Activated T-cell treated with anti-CD3 and anti-CD28 coated beads, Interleukin-2, amount 50 U/mL, for 1 hour (primary cell): ENCODE measurements around the gene GPRIN3.
"Not testable (repeated sequence)": the region's sequence is repeated elsewhere in the genome, so short reads cannot be mapped to it uniquely, and the experiment has no call there.

Experiments used
- DNase-seq: peaks from one replicate; pipeline ENCODE4 v3.0.0-alpha.2; 2020

Gene GPRIN3

GRCh38 chr4:89204624-89205023, 103.0 kb downstream of the GPRIN3 start:
- DNase-seq: no peak

GRCh38 chr4:89203902-89204301, 103.7 kb downstream of the GPRIN3 start:
- DNase-seq: no peak

- DNase-seq: not testable (repeated sequence)
These were observed 108.2 kb downstream of the GPRIN3 start for GRCh38 chr4:89199394-89199793.

GRCh38 chr4:89197920-89198319, 109.7 kb downstream of the GPRIN3 start:
- DNase-seq: no peak

- no peak for DNase-seq
These were observed 110.9 kb downstream of the GPRIN3 start for GRCh38 chr4:89196745-89197144.

GRCh38 chr4:89196056-89196674, 111.4 kb downstream of the GPRIN3 start:
- DNase-seq: no peak

- no peak for DNase-seq
These were observed 113.8 kb downstream of the GPRIN3 start for GRCh38 chr4:89193843-89194242.
